H1 (cell line): ENCODE results near the gene SULF2. TPM values are rescaled to one million over a fixed set of nuclear protein-coding genes. Genes with fewer than 3 reads are reported as not detected.

ENCODE experiments used
- CTCF ChIA-PET: fragments of 300-600 bp; sonication (Branson Sonifier 250); formaldehyde crosslinking; loops from one replicate; lab custom pipeline; 2021; ENCODE audit not compliant: partially characterized antibody; lab: Charles Lee
- POLR2A ChIA-PET: fragments of 300-600 bp; sonication (Branson Sonifier 250); formaldehyde crosslinking; loops from one replicate; lab custom pipeline; 2021; ENCODE audit warnings: inconsistent platforms; ENCODE audit not compliant: partially characterized antibody; lab: Charles Lee
- DNase-seq, 2 experiments: peaks; one replicate each; pipeline versions ENCODE4 v3.0.0 to v3.0.0-alpha.2; 2010 to 2022; ENCODE audit warnings: low spot score in 2 of 2, low read depth in 1 of 2, mixed read lengths in 1 of 2
- FAIRE-seq: peaks from 2 replicates; lab custom pipeline; 2011; peaks lifted over from hg19 to GRCh38; lab: Jason Lieb, UNC
- H2AFZ ChIP-seq: 2 replicates; pipeline ENCODE4 v1.8.1; 2012; ENCODE audit warnings: low read length, inconsistent platforms
- H2AK5ac ChIP-seq: 2 replicates; pipeline ENCODE4 v1.6.1; 2013; ENCODE audit warnings: low read depth, low read length
- H2BK120ac ChIP-seq: replicated peaks from 2 replicates; pipeline ENCODE3; 2013; ENCODE audit warnings: low read depth, low read length, inconsistent platforms
- H2BK12ac ChIP-seq: 2 replicates; pipeline ENCODE4 v1.6.1; 2013; ENCODE audit warnings: low read depth, low read length
- H2BK15ac ChIP-seq: 2 replicates; pipeline ENCODE4 v1.6.1; 2013; ENCODE audit warnings: low read length
- H2BK20ac ChIP-seq: 2 replicates; pipeline ENCODE4 v1.6.1; 2013; ENCODE audit warnings: low read length
- H2BK5ac ChIP-seq: 2 replicates; pipeline ENCODE4 v1.6.1; 2013; ENCODE audit warnings: low read depth, low read length
- H3K14ac ChIP-seq: 2 replicates; pipeline ENCODE4 v1.6.1; 2013; ENCODE audit warnings: inconsistent platforms; ENCODE audit not compliant: insufficient read length
- H3K18ac ChIP-seq: 2 replicates; pipeline ENCODE4 v1.6.1; 2013; ENCODE audit warnings: low read length; ENCODE audit errors: extremely low read depth
- H3K23ac ChIP-seq: 2 replicates; pipeline ENCODE4 v1.6.1; 2013; ENCODE audit warnings: inconsistent platforms; ENCODE audit not compliant: insufficient read length
- H3K23me2 ChIP-seq: 2 replicates; pipeline ENCODE4 v1.6.1; 2013; ENCODE audit warnings: low read depth, low read length
- H3K27ac ChIP-seq: 2 replicates; pipeline ENCODE4 v1.6.1; 2011; ENCODE audit warnings: low read depth, low read length, inconsistent platforms
- H3K27me3 ChIP-seq, 4 experiments: replicated peaks in 1 of 4; 1 replicate in 1 of 4; 2 replicates in 3 of 4; pipeline versions ENCODE4 v1.6.1 to v1.8.1; 2011 to 2013; ENCODE audit warnings: low read length in 3 of 4, mild to moderate bottlenecking in 3 of 4, inconsistent platforms in 2 of 4, mixed read lengths in 2 of 4, moderate library complexity in 1 of 4; ENCODE audit not compliant: control insufficient read depth in 3 of 4, insufficient read depth in 3 of 4; ENCODE audit errors: extremely low read depth in 1 of 4
- H3K36me3 ChIP-seq, 4 experiments: 2 replicates each; pipeline versions ENCODE4 v1.6.1 to v1.8.1; 2011 to 2013; ENCODE audit warnings: mild to moderate bottlenecking in 4 of 4, low read length in 3 of 4, moderate library complexity in 2 of 4, control low read depth in 1 of 4, inconsistent platforms in 1 of 4; ENCODE audit not compliant: insufficient read depth in 4 of 4, control insufficient read depth in 2 of 4
- H3K4ac ChIP-seq: replicated peaks from 2 replicates; pipeline ENCODE3; 2013; ENCODE audit warnings: low read length, low read depth, mixed read lengths, inconsistent platforms; ENCODE audit not compliant: insufficient read length
- H3K4me1 ChIP-seq, 4 experiments: replicated peaks in 1 of 4; 1 replicate in 1 of 4; 2 replicates in 3 of 4; pipeline versions ENCODE4 v1.6.1 to v1.8.1; 2011 to 2013; ENCODE audit warnings: low read length in 3 of 4, inconsistent platforms in 2 of 4, mixed read lengths in 1 of 4; ENCODE audit not compliant: insufficient read depth in 4 of 4, control insufficient read depth in 3 of 4
- H3K4me2 ChIP-seq, 2 experiments: 2 replicates each; pipeline versions ENCODE4 v1.6.1 to v1.8.1; 2011 to 2013; ENCODE audit warnings: low read depth in 2 of 2, low read length in 2 of 2, control low read depth in 1 of 2, inconsistent platforms in 1 of 2, mild to moderate bottlenecking in 1 of 2; ENCODE audit not compliant: insufficient read depth in 1 of 2
- H3K4me3 ChIP-seq, 4 experiments: fragments of 200-600, 300-600 bp in 1 of 4; sonication (generic), shearing (Covaris generic), sonication (Bioruptor Twin) in 1 of 4; 2 replicates each; pipeline versions ENCODE4 v1.5.1 to v1.8.1; 2011 to 2016; ENCODE audit warnings: low read length in 4 of 4, low read depth in 3 of 4, control low read depth in 2 of 4, inconsistent platforms in 2 of 4, mild to moderate bottlenecking in 2 of 4, mixed read lengths in 1 of 4, moderate library complexity in 1 of 4; ENCODE audit not compliant: insufficient read depth in 2 of 4; ENCODE audit errors: extremely low read depth in 1 of 4
- H3K56ac ChIP-seq: replicated peaks from 2 replicates; pipeline ENCODE3; 2013; ENCODE audit warnings: low read depth, mild to moderate bottlenecking, mixed read lengths, low read length, inconsistent platforms; ENCODE audit not compliant: insufficient read length
- H3K79me1 ChIP-seq: 2 replicates; pipeline ENCODE4 v1.6.1; 2013; ENCODE audit warnings: low read depth, low read length, control low read depth
- H3K79me2 ChIP-seq, 2 experiments: 2 replicates each; pipeline versions ENCODE4 v1.6.1 to v1.8.1; 2012 to 2013; ENCODE audit warnings: low read length in 2 of 2, mild to moderate bottlenecking in 2 of 2, inconsistent platforms in 1 of 2; ENCODE audit not compliant: insufficient read depth in 2 of 2, control insufficient read depth in 1 of 2
- H3K9ac ChIP-seq, 4 experiments: replicated peaks in 1 of 4; 1 replicate in 1 of 4; 2 replicates in 3 of 4; pipeline versions ENCODE4 v1.6.1 to v1.8.1; 2011 to 2013; ENCODE audit warnings: low read depth in 3 of 4, low read length in 3 of 4, control low read depth in 2 of 4, mild to moderate bottlenecking in 2 of 4, moderate library complexity in 2 of 4, inconsistent platforms in 1 of 4; ENCODE audit errors: extremely low read depth in 1 of 4
- H3K9me3 ChIP-seq, 2 experiments: 2 replicates each; pipeline versions ENCODE4 v1.6.1 to v1.8.1; 2012 to 2013; ENCODE audit warnings: mild to moderate bottlenecking in 2 of 2, moderate library complexity in 2 of 2, control low read depth in 1 of 2, inconsistent platforms in 1 of 2, low read depth in 1 of 2, low read length in 1 of 2, mixed read lengths in 1 of 2; ENCODE audit not compliant: insufficient read depth in 2 of 2
- H4K20me1 ChIP-seq, 2 experiments: replicated peaks in 1 of 2; 2 replicates each; pipeline versions ENCODE3 to v1.8.1; 2011 to 2013; ENCODE audit warnings: inconsistent platforms in 2 of 2, low read length in 2 of 2, mild to moderate bottlenecking in 1 of 2; ENCODE audit not compliant: insufficient read depth in 2 of 2, control insufficient read depth in 1 of 2
- H4K5ac ChIP-seq: 2 replicates; pipeline ENCODE4 v1.6.1; 2013; ENCODE audit warnings: low read length, low read depth, mixed read lengths, inconsistent platforms; ENCODE audit not compliant: insufficient read length
- H4K8ac ChIP-seq: 2 replicates; pipeline ENCODE4 v1.8.0; 2013; ENCODE audit warnings: mild to moderate bottlenecking, moderate library complexity, low read length, inconsistent platforms; ENCODE audit not compliant: insufficient read depth; ENCODE audit errors: extremely low read depth
- H4K91ac ChIP-seq: replicated peaks from 2 replicates; pipeline ENCODE3; 2013; ENCODE audit warnings: low read length, mixed read lengths, inconsistent platforms; ENCODE audit not compliant: insufficient read length
- KDM1A ChIP-seq: fragments of 200-600, 300-600 bp; sonication (generic); IDR thresholded peaks from 2 replicates; pipeline ENCODE4 v1.7.1; 2016; ENCODE audit warnings: mild to moderate bottlenecking, low read length, borderline replicate concordance
- USF2 ChIP-seq: IDR thresholded peaks from 2 replicates; pipeline ENCODE4 v1.6.1; 2011; ENCODE audit warnings: low read length, improper control_type of control experiment
- WGBS, 2 experiments: shearing (Covaris generic) in 1 of 2; methylation state at CpG; one replicate each; pipeline versions ENCODE4 v1.1.6 to v1.1.7; 2013 to 2015; ENCODE audit warnings: low lambda C conversion rate in 2 of 2, mixed read lengths in 2 of 2, inconsistent platforms in 1 of 2, low coverage in 1 of 2, missing lambda C conversion rate in 1 of 2; ENCODE audit not compliant: insufficient replicate concordance in 2 of 2, insufficient coverage in 1 of 2, insufficient read length in 1 of 2; ENCODE audit errors: extremely low coverage in 1 of 2, missing lambda C conversion rate in 1 of 2; 5-methylcytosine and 5-hydroxymethylcytosine counted together
- polyA plus RNA-seq, 7 experiments: library from polyadenylated mRNA; depleted of rRNA in 3 of 7; stranded (reverse) in 5 of 7; unstranded in 2 of 7; fragments of >200 nt in 5 of 7; fragments of 200-250 nt in 2 of 7; gene quantifications; 1 replicate in 5 of 7; 2 replicates in 1 of 7; 4 replicates in 1 of 7; pipeline versions ENCODE4 v1.2.1 to v1.2.3, GENCODE V29; 2011 to 2013; ENCODE audit warnings: missing spikeins in 2 of 7, mixed read lengths in 2 of 7
- total RNA-seq: library from RNA; stranded (reverse); fragmentation: NEBNext Ultra II Directional; extraction: Animal tissue kit (Norgen Biotek cat#: 25700); gene quantifications from 2 replicates; pipeline ENCODE4 v1.2.1, GENCODE V29; 2021

Gene SULF2
- total and polyA plus RNA-seq, 2 of the 8 experiments (the other 6 are each of a cell fraction or from before 2014, with no cell fraction given), result 15.7 to 28.2 TPM

GRCh38 chr20:47773371-47773786 lies 11.9 kb downstream of the SULF2 start:
- Histone ChIP-seq H3K4me1 (no peaks in the 10 kb centered on the region), H3K9me3 (peaks cover 3 to 4% of the 10 kb centered on the region in 2 experiments; a peak in 1 of 4 replicates), H3K56ac (no peak overlapping the region), H3K27me3 (no peaks in the 10 kb centered on the region), H4K20me1 (no peaks in the 10 kb centered on the region), H3K79me2 (no peaks in the 10 kb centered on the region), H3K4me3 (no peak overlapping the region), H3K4ac (no peak overlapping the region), H2BK12ac (no peak overlapping the region), H4K8ac (no peak overlapping the region), H3K79me1 (no peaks in the 10 kb centered on the region), H2AK5ac (no peak overlapping the region), H4K5ac (no peak overlapping the region), H2BK15ac (no peak overlapping the region), H3K9ac (no peak overlapping the region), H3K23me2 (no peaks in the 10 kb centered on the region), H2BK20ac (no peak overlapping the region), H2AFZ (no peak overlapping the region), H3K4me2 (no peak overlapping the region), H3K14ac (no peak overlapping the region), H3K27ac (no peak overlapping the region), H4K91ac (no peak overlapping the region), H2BK5ac (no peak overlapping the region), H3K18ac (no peak overlapping the region), H3K23ac (no peak overlapping the region), H2BK120ac (no peak overlapping the region), H3K36me3 (no peaks in the 10 kb centered on the region)
- WGBS, 2 experiments, result 86% methylated on average over 8 of the region's 8 CpGs; no CpG with 5 or more reads in 1 of the 2 experiments
- no peak for FAIRE-seq
- DNase-seq, result no peak
- POLR2A ChIA-PET, result no interaction called here
- CTCF ChIA-PET, result interaction anchor here (1.2 to 3.5 kb wide), 2 partner anchors 49 to 110 kb away, joined by 5 to 10 read pairs; no protein-coding TSS in a partner anchor
- TF ChIP-seq KDM1A, result 0 out of 2 replicates have a peak, but pooled peaks have one; percentile 62
- TF ChIP-seq USF2, result no peak
